Measurements from ENCODE around the gene MCAM.

Gene MCAM, protein sequence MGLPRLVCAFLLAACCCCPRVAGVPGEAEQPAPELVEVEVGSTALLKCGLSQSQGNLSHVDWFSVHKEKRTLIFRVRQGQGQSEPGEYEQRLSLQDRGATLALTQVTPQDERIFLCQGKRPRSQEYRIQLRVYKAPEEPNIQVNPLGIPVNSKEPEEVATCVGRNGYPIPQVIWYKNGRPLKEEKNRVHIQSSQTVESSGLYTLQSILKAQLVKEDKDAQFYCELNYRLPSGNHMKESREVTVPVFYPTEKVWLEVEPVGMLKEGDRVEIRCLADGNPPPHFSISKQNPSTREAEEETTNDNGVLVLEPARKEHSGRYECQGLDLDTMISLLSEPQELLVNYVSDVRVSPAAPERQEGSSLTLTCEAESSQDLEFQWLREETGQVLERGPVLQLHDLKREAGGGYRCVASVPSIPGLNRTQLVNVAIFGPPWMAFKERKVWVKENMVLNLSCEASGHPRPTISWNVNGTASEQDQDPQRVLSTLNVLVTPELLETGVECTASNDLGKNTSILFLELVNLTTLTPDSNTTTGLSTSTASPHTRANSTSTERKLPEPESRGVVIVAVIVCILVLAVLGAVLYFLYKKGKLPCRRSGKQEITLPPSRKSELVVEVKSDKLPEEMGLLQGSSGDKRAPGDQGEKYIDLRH

DNA sequence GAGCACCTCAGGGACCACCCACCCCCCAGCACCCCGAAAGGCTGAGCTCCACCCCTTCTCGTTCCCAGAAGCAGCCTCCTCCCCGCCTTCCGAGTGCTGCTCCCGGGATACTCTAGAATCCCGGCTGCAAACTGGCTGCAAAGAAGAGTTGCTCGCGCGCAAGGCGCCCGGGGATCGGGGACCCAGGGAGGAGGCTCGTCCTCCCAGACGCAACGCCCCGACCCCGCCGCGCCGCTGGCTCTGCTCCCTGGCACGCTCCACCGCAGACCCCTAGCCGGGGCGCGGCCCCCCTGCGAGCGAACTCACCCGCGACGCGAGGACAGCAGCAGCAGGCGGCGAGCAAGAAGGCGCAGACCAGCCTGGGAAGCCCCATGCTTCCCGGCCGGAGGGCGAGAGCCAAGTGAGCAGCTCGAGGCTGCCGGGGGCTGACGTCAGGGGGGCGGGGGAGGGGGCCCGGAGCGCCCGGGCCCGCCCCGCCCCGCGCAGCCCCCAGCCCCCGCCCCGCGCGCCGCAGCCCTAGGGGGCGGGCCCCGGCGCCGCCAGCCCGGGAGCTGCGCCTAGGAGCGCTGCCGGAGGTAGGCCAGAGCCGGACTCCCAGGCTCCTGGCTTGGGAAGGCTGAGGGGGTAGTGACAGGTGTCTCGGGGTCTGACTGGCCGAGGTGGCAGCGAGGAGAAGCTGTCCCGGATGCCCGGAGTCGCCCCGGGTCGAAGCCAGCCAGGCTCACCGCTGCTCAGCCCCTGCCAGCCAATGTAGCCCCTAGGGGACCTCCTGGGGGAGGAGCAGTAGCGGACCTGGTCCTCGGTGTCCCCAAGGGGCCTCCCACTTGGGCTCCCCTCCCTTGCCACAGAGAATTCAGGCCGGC lies at the start of gene MCAM:
MCAM (minus strand) TSS at position 402 of the 863 bp plus-strand sequence; CDS start at position 373, 29 bp downstream.
- DNase-seq (ENCODE audit: insufficient read length, low spot score), result peak; percentile 80
- TF ChIP-seq, protein P1, sequence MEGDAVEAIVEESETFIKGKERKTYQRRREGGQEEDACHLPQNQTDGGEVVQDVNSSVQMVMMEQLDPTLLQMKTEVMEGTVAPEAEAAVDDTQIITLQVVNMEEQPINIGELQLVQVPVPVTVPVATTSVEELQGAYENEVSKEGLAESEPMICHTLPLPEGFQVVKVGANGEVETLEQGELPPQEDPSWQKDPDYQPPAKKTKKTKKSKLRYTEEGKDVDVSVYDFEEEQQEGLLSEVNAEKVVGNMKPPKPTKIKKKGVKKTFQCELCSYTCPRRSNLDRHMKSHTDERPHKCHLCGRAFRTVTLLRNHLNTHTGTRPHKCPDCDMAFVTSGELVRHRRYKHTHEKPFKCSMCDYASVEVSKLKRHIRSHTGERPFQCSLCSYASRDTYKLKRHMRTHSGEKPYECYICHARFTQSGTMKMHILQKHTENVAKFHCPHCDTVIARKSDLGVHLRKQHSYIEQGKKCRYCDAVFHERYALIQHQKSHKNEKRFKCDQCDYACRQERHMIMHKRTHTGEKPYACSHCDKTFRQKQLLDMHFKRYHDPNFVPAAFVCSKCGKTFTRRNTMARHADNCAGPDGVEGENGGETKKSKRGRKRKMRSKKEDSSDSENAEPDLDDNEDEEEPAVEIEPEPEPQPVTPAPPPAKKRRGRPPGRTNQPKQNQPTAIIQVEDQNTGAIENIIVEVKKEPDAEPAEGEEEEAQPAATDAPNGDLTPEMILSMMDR (IDR thresholded peaks at IDR 0.05; ENCODE audit: insufficient read depth, missing control alignments), result no peak
- no peak for FAIRE-seq

DNA sequence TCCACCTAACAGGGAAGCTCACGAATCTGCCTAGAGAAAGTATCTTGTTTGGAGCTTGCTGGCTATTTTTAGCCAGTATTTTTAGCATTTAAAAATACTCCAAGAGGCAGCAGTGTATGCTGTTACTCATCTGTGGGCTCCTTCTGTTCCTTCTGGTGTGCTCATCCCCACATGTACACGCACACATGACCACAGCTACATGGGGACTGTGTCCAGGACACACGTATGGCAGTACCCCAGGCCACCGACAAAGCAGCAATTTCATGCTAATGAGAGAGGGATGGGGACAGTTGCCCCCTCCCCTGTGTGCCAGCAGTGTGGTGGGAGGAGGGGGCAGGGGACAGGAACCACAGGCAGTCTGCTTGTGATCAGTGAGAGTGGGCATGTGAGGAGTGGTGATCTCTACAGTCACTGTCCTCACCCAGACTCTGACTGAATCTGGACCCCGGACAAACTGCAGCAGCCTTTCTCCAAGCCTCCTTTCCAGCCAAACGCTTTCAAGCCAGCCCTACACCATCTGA lies 48.2 kb upstream of the MCAM start:
- DNase-seq (ENCODE audit: insufficient read length, low spot score), result no peak
- TF ChIP-seq, protein P1 (IDR thresholded peaks at IDR 0.05; ENCODE audit: insufficient read depth, missing control alignments), result no peak
- FAIRE-seq, result no peak

DNA sequence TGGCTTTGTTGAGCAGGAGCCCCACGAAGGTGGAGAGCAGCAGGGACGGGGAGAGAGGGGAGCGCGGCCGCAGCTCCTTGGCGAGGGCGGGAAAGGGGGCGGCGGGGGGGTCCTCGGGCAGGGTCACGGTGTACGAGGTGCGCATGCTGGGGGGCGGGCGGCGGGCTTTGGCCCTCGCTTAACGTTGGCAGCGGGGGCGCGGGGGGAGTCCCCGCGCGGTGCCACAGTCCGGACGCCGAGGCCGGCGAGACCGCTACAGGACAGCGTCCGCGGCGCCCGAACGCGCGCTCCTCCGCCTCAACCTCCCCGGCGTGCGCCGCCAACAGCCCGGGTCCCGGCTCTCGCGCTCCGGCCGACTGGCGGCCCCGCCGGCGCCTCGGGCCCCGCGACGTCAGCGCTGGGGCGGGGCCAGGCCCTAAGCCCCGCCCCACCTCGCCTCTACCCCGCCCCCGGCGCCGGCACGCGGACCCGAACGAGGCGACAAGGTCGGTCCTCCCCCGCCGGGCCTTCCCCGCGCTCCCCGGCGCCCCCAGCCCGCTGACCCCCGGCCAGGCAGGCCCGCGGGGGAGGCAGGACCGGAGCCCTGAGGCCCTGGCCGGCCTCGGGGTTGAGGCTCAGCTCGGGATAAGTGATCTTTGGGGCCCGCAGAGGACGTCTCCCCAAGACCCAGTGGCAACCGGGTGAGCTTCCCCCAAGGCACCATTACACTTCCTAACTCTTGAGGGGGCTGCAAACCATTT lies 47.1 kb upstream of the MCAM start:
- FAIRE-seq (no peak), DNase-seq (ENCODE audit: insufficient read length, low spot score) (no peak)
- TF ChIP-seq, protein P1 (IDR thresholded peaks at IDR 0.05; ENCODE audit: insufficient read depth, missing control alignments), result no peak

DNA sequence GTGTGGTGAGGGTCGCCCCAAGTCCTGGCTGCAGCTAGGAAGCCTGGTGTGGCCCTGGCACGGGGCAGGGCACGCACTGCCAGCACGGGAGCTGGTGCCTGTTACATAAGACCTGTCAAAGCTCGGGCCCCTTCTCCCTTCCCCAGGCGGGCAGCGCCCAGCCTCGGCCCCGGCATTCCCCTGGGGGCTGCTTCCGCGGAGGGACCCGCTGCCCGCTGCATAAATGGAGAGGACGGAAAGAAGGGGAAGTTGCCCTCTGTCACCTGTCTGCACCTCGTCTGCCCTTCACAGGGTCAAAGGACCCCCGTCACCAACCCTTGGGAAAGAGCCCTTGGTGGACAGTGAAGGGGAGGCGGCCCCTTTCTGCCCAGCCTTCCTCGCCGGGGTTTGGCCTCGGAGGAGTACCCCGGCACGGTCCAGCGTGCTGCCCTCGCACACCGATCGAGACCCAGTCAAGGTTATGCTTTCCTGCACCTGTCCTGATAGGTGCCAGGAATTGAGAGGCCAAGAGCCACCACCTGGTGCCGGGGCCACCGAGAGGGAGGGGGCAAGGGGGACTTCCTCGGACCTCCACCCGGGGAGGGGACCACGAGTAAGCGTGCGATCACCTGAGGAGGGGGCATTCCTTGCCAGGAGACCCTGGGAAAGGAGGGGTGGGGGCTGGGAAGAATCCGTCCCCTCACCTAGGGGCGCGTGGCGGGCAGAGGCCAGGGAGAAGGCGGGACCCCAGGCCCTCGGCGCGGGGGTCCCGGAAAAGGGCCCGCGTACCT lies 46.3 kb upstream of the MCAM start:
- DNase-seq (ENCODE audit: insufficient read length, low spot score) (no peak), FAIRE-seq (no peak)
- TF ChIP-seq, protein P1 (IDR thresholded peaks at IDR 0.05; ENCODE audit: insufficient read depth, missing control alignments), result no peak

DNA sequence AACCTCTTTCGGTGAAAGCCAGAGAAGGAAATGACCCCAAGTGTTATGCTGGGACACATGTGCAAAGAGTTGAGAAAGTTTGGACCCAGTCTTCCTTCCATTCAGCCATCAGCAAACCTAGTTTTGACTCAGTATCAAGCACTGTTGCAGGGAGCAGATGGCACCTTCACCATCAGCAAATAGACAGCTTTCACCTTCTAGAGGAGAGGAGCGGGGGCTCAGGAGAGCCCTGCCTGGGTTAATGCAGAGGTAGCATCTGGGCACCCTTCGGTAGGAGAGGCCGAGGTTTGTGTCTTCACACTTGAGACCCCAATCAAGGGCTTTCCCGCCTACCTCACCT lies 45.8 kb upstream of the MCAM start:
- FAIRE-seq (no peak), DNase-seq (ENCODE audit: insufficient read length, low spot score) (no peak)
- TF ChIP-seq, protein P1 (IDR thresholded peaks at IDR 0.05; ENCODE audit: insufficient read depth, missing control alignments), result no peak
